HEK293 (cell line): Measurements from ENCODE around the gene CASK.

ENCODE experiments used
- CTCF ChIA-PET: fragments of 350-600 bp; formaldehyde crosslinking; extraction: SDS; loops from one replicate; lab custom pipeline; 2021; ENCODE audit warnings: antibody characterized with exemption; lab: Yijun Ruan, JAX
- POLR2A ChIA-PET: fragments of 300-600 bp; formaldehyde crosslinking; extraction: SDS; loops from one replicate; lab custom pipeline; 2020; ENCODE audit warnings: antibody characterized with exemption, inconsistent platforms; lab: Yijun Ruan, JAX
- H3K27ac ChIP-seq: fragments of 200-500 bp; sonication (Bioruptor generic); 2 replicates; pipeline ENCODE4 v1.5.1; 2014; ENCODE audit warnings: low read depth, low read length, control low read depth, inconsistent platforms; ENCODE audit errors: extremely low read depth
- H3K36me3 ChIP-seq, 2 experiments: fragments of 200-500 bp in 1 of 2; sonication (Bioruptor generic) in 1 of 2; 1 replicate in 1 of 2; 2 replicates in 1 of 2; pipeline ENCODE4 v1.5.1; 2014 to 2017; ENCODE audit warnings: inconsistent platforms in 2 of 2, low read length in 2 of 2; ENCODE audit not compliant: control insufficient read depth in 2 of 2, insufficient read depth in 1 of 2
- H3K4me1 ChIP-seq: fragments of 200-500 bp; sonication (Bioruptor generic); 2 replicates; pipeline ENCODE4 v1.5.1; 2014; ENCODE audit warnings: mild to moderate bottlenecking, low read length, inconsistent platforms; ENCODE audit not compliant: control insufficient read depth, insufficient read depth
- H3K4me3 ChIP-seq: 2 replicates; pipeline ENCODE4 v1.5.1; 2011; ENCODE audit warnings: low read depth, mild to moderate bottlenecking, control low read depth, low read length, moderate library complexity
- H3K9me3 ChIP-seq: fragments of 200-500 bp; sonication (Bioruptor generic); 2 replicates; pipeline ENCODE4 v1.5.1; 2014; ENCODE audit warnings: low read depth, low read length, inconsistent platforms; ENCODE audit not compliant: control insufficient read depth, insufficient read depth
- GLIS2 ChIP-seq: fragments of 450-650 bp; formaldehyde crosslinking; IDR thresholded peaks from 2 replicates; pipeline ENCODE4 v1.5.1; 2016; ENCODE audit warnings: missing biosample characterization, missing genetic modification characterization
- IKZF3 ChIP-seq: fragments of 450-650 bp; IDR thresholded peaks from 2 replicates; pipeline ENCODE4 v1.5.0; 2018; ENCODE audit warnings: missing biosample characterization, mild to moderate bottlenecking, missing genetic modification characterization, moderate library complexity
- KLF17 ChIP-seq: fragments of 450-650 bp; formaldehyde crosslinking; IDR thresholded peaks from 2 replicates; pipeline ENCODE4 v1.5.1; 2016; ENCODE audit warnings: missing biosample characterization, missing genetic modification characterization
- PRDM1 ChIP-seq: fragments of 450-650 bp; formaldehyde crosslinking; IDR thresholded peaks from 2 replicates; pipeline ENCODE4; 2016; ENCODE audit warnings: missing biosample characterization, missing genetic modification characterization
- PRDM10 ChIP-seq: fragments of 450-650 bp; formaldehyde crosslinking; IDR thresholded peaks from 2 replicates; pipeline ENCODE4 v1.5.1; 2016; ENCODE audit warnings: missing biosample characterization, missing genetic modification characterization
- SALL2 ChIP-seq: fragments of 450-650 bp; formaldehyde crosslinking; IDR thresholded peaks from 2 replicates; pipeline ENCODE4 v1.5.0; 2017; ENCODE audit warnings: missing biosample characterization, mild to moderate bottlenecking, missing genetic modification characterization, borderline replicate concordance
- ZBTB17 ChIP-seq: fragments of 450-650 bp; formaldehyde crosslinking; IDR thresholded peaks from 2 replicates; pipeline ENCODE4 v1.5.1; 2016; ENCODE audit warnings: missing biosample characterization, missing genetic modification characterization
- ZBTB20 ChIP-seq: fragments of 450-650 bp; formaldehyde crosslinking; IDR thresholded peaks from 2 replicates; pipeline ENCODE4 v1.5.1; 2016; ENCODE audit warnings: missing biosample characterization, missing genetic modification characterization
- ZBTB44 ChIP-seq: fragments of 450-650 bp; IDR thresholded peaks from 2 replicates; pipeline ENCODE4 v1.5.1; 2018; ENCODE audit warnings: missing biosample characterization, mild to moderate bottlenecking, missing genetic modification characterization
- ZBTB48 ChIP-seq: fragments of 450-650 bp; formaldehyde crosslinking; IDR thresholded peaks from 2 replicates; pipeline ENCODE4 v1.5.1; 2016; ENCODE audit warnings: missing biosample characterization, missing genetic modification characterization
- ZBTB8A ChIP-seq: fragments of 450-650 bp; formaldehyde crosslinking; IDR thresholded peaks from 2 replicates; pipeline ENCODE4 v1.5.1; 2016; ENCODE audit warnings: missing biosample characterization, missing genetic modification characterization
- ZFP37 ChIP-seq: fragments of 450-650 bp; formaldehyde crosslinking; IDR thresholded peaks from 2 replicates; pipeline ENCODE4 v1.5.1; 2016; ENCODE audit warnings: missing biosample characterization, missing genetic modification characterization
- ZNF10 ChIP-seq: fragments of 450-650 bp; formaldehyde crosslinking; IDR thresholded peaks from 2 replicates; pipeline ENCODE4 v1.5.1; 2017; ENCODE audit warnings: missing biosample characterization, missing genetic modification characterization
- ZNF223 ChIP-seq: fragments of 450-650 bp; formaldehyde crosslinking; IDR thresholded peaks from 2 replicates; pipeline ENCODE4 v1.5.1; 2016; ENCODE audit warnings: missing biosample characterization, missing genetic modification characterization
- ZNF335 ChIP-seq: fragments of 450-650 bp; formaldehyde crosslinking; conservative IDR thresholded peaks from 2 replicates; pipeline ENCODE4 v1.5.1; 2016; ENCODE audit warnings: missing biosample characterization, missing genetic modification characterization
- ZNF341 ChIP-seq: fragments of 450-650 bp; formaldehyde crosslinking; IDR thresholded peaks from 2 replicates; pipeline ENCODE4; 2016; ENCODE audit warnings: low read depth, missing biosample characterization, missing genetic modification characterization
- ZNF398 ChIP-seq: fragments of 450-650 bp; formaldehyde crosslinking; IDR thresholded peaks from 2 replicates; pipeline ENCODE4 v1.5.1; 2017; ENCODE audit warnings: missing biosample characterization, missing genetic modification characterization
- ZNF600 ChIP-seq: fragments of 450-650 bp; formaldehyde crosslinking; IDR thresholded peaks from 2 replicates; pipeline ENCODE4 v1.5.1; 2016; ENCODE audit warnings: missing biosample characterization, missing genetic modification characterization
- ZNF610 ChIP-seq: fragments of 450-650 bp; formaldehyde crosslinking; IDR thresholded peaks from 2 replicates; pipeline ENCODE4 v1.5.1; 2016; ENCODE audit warnings: missing biosample characterization, missing genetic modification characterization, borderline replicate concordance

Gene CASK

GRCh38 chrX:41923978-41924683 is 777 bp upstream of the CASK start:
- CTCF ChIA-PET = interaction anchor here (0.6 kb wide), 1 partner anchor 10 kb away, joined by 3 read pairs; no protein-coding TSS in a partner anchor
- H3K36me3 ChIP-seq = no peaks in the 10 kb centered on the region
- H3K27ac ChIP-seq = peak overlapping the region; percentile 76; the same call in 1 of the 2 replicates
- no peaks in the 10 kb centered on the region; the same call in 1 of the 2 replicates for H3K4me1 ChIP-seq
- POLR2A ChIA-PET = interaction anchor here (0.6 kb wide), 1 partner anchor 27 kb away, joined by 5 read pairs; no protein-coding TSS in a partner anchor
- H3K4me3 ChIP-seq = peak overlapping the region; percentile 58
- no peaks in the 10 kb centered on the region for H3K9me3 ChIP-seq
- 0 out of 2 replicates have a peak, but pooled peaks have one; percentile 18 for TF ChIP-seq ZNF610 (tag by site-specific recombination)
- peak; percentile 46; the same call in 1 of the 2 replicates for TF ChIP-seq PRDM10
- TF ChIP-seq ZBTB44 (tag by site-specific recombination) = peak; percentile 90
- peak; percentile 59; the same call in 1 of the 2 replicates for TF ChIP-seq ZNF600 (tag by site-specific recombination)
- TF ChIP-seq ZBTB8A (tag by site-specific recombination) = peak; percentile 10; the same call in 1 of the 2 replicates
- peak; percentile 53 for TF ChIP-seq ZNF335 (tag by site-specific recombination)
- TF ChIP-seq ZFP37 = no peak
- no peak for TF ChIP-seq ZNF10 (tag by site-specific recombination)
- peak; percentile 39; the same call in 1 of the 2 replicates for TF ChIP-seq ZNF398 (tag by site-specific recombination)
- no peak for TF ChIP-seq GLIS2 (tag by site-specific recombination)
- TF ChIP-seq ZNF223 (tag by site-specific recombination) = peak; percentile 91
- peak; percentile 47; the same call in 1 of the 2 replicates for TF ChIP-seq ZBTB17 (tag by site-specific recombination)
- peak; percentile 48 for TF ChIP-seq ZNF341 (tag by site-specific recombination)
- no peak for TF ChIP-seq SALL2 (tag by site-specific recombination)
- TF ChIP-seq PRDM1 (tag by site-specific recombination) = peak; percentile 71
- TF ChIP-seq ZBTB48 = peak; percentile 97
- TF ChIP-seq KLF17 (tag by site-specific recombination) = 0 out of 2 replicates have a peak, but pooled peaks have one; percentile 20
- 0 out of 2 replicates have a peak, but pooled peaks have one; percentile 3 for TF ChIP-seq IKZF3 (tag by site-specific recombination)
- peak; percentile 27; the same call in 1 of the 2 replicates for TF ChIP-seq ZBTB20
- TF ChIP-seq, all 188 proteins: peak for 15
